Measurements from ENCODE around the gene CNST.
A peak's percentile ranks its signal among the peaks of the same experiment; 100 is the strongest.

Gene CNST

GRCh38 chr1:246703581-246703980 is 137.3 kb downstream of the CNST start:
- Histone ChIP-seq H2BK120ac (ENCODE audit: low read depth, low read length) (no peak overlapping the region), H2BK5ac (ENCODE audit: low read depth, low read length, poor library complexity, severe bottlenecking) (no peak overlapping the region), H2BK15ac (ENCODE audit: low read depth, poor library complexity, severe bottlenecking) (no peak overlapping the region), H2AK5ac (ENCODE audit: low read length, severe bottlenecking) (no peak overlapping the region), H3K9me3 (ENCODE audit: control insufficient read depth, low read length) (no peaks in the 10 kb centered on the region), H3K27ac (ENCODE audit: low read length, poor library complexity, severe bottlenecking) (no peak overlapping the region), H3K4me2 (ENCODE audit: low read length, poor library complexity, severe bottlenecking) (no peak overlapping the region), H3K27me3 (ENCODE audit: control insufficient read depth in 1 of 2, insufficient read depth in 1 of 2, low read length in 2 of 2) (no peaks in the 10 kb centered on the region), H3K14ac (ENCODE audit: low read length in 2 of 2) (no peak overlapping the region), H4K91ac (ENCODE audit: low read length) (no peak overlapping the region), H3K18ac (ENCODE audit: low read depth in 1 of 2, low read length in 2 of 2) (no peak overlapping the region), H3K4ac (ENCODE audit: low read depth in 1 of 2, low read length in 2 of 2) (no peak overlapping the region), H3K23ac (ENCODE audit: low read length in 2 of 2) (no peak overlapping the region), H3K4me3 (ENCODE audit: insufficient read depth in 1 of 2, low read depth in 1 of 2, low read length in 2 of 2) (no peak overlapping the region), H3K79me1 (replicated peaks; ENCODE audit: low read length, poor library complexity, severe bottlenecking) (no peaks in the 10 kb centered on the region), H2BK12ac (ENCODE audit: low read length in 2 of 2) (no peak overlapping the region), H3K9ac (ENCODE audit: low read length) (no peak overlapping the region), H3K4me1 (ENCODE audit: control insufficient read depth, insufficient read depth, low read depth, low read length) (peaks cover 3% of the 10 kb centered on the region), H3K36me3 (ENCODE audit: control insufficient read depth in 1 of 2, insufficient read depth in 2 of 2, low read depth in 1 of 2, low read length in 2 of 2) (no peaks in the 10 kb centered on the region), H2AFZ (ENCODE audit: low read depth, low read length) (no peak overlapping the region), H4K8ac (ENCODE audit: low read length) (no peak overlapping the region)
- DNase-seq: no peak
- 83% methylated on average over 8 of the region's 8 CpGs for WGBS

- no peaks in the 10 kb centered on the region for H3K79me1 ChIP-seq (replicated peaks; ENCODE audit: low read length, poor library complexity, severe bottlenecking)
Observed at GRCh38 chr1:246705368-246705767, 139.1 kb downstream of the CNST start.

GRCh38 chr1:246708166-246708565 is 141.9 kb downstream of the CNST start:
- no peaks in the 10 kb centered on the region for H3K36me3 ChIP-seq (ENCODE audit: control insufficient read depth in 1 of 2, insufficient read depth in 2 of 2, low read depth in 1 of 2, low read length in 2 of 2)
- H3K4ac ChIP-seq (ENCODE audit: low read depth in 1 of 2, low read length in 2 of 2): no peak overlapping the region
- WGBS: 97% methylated on average over 4 of the region's 6 CpGs
- no peak overlapping the region for H2AFZ ChIP-seq (ENCODE audit: low read depth, low read length)
- H2BK12ac ChIP-seq (ENCODE audit: low read length in 2 of 2): no peak overlapping the region
- DNase-seq: no peak
- no peak overlapping the region for H3K4me2 ChIP-seq (ENCODE audit: low read length, poor library complexity, severe bottlenecking)
- no peak overlapping the region for H3K4me3 ChIP-seq (ENCODE audit: insufficient read depth in 1 of 2, low read depth in 1 of 2, low read length in 2 of 2)
- no peak overlapping the region for H3K9ac ChIP-seq (ENCODE audit: low read length)
- H2BK120ac ChIP-seq (ENCODE audit: low read depth, low read length): no peak overlapping the region
- no peaks in the 10 kb centered on the region for H3K79me1 ChIP-seq (replicated peaks; ENCODE audit: low read length, poor library complexity, severe bottlenecking)
- H4K8ac ChIP-seq (ENCODE audit: low read length): no peak overlapping the region
- H3K18ac ChIP-seq (ENCODE audit: low read depth in 1 of 2, low read length in 2 of 2): no peak overlapping the region
- H2AK5ac ChIP-seq (ENCODE audit: low read length, severe bottlenecking): no peak overlapping the region
- no peak overlapping the region for H4K91ac ChIP-seq (ENCODE audit: low read length)
- no peaks in the 10 kb centered on the region for H3K9me3 ChIP-seq (ENCODE audit: control insufficient read depth, low read length)
- H3K23ac ChIP-seq (ENCODE audit: low read length in 2 of 2): no peak overlapping the region
- no peak overlapping the region for H2BK15ac ChIP-seq (ENCODE audit: low read depth, poor library complexity, severe bottlenecking)
- peaks cover 2% of the 10 kb centered on the region for H3K4me1 ChIP-seq (ENCODE audit: control insufficient read depth, insufficient read depth, low read depth, low read length)
- no peak overlapping the region for H2BK5ac ChIP-seq (ENCODE audit: low read depth, low read length, poor library complexity, severe bottlenecking)
- H3K27me3 ChIP-seq (ENCODE audit: control insufficient read depth in 1 of 2, insufficient read depth in 1 of 2, low read length in 2 of 2): peaks cover 0 to 4% of the 10 kb centered on the region in 2 experiments
- no peak overlapping the region for H3K14ac ChIP-seq (ENCODE audit: low read length in 2 of 2)
- H3K27ac ChIP-seq (ENCODE audit: low read length, poor library complexity, severe bottlenecking): no peak overlapping the region

More at GRCh38 chr1:246705368-246705767, 139.1 kb downstream of the CNST start:
- no peak overlapping the region for H2BK120ac ChIP-seq (ENCODE audit: low read depth, low read length)
- H2BK5ac ChIP-seq (ENCODE audit: low read depth, low read length, poor library complexity, severe bottlenecking): no peak overlapping the region
- no peak overlapping the region for H3K4me2 ChIP-seq (ENCODE audit: low read length, poor library complexity, severe bottlenecking)
- no peaks in the 10 kb centered on the region for H3K9me3 ChIP-seq (ENCODE audit: control insufficient read depth, low read length)
- WGBS: no CpG with 5 or more reads among the region's 3 CpGs
- peak; percentile 91 for DNase-seq
- H2BK12ac ChIP-seq (ENCODE audit: low read length in 2 of 2): no peak overlapping the region
- H2AK5ac ChIP-seq (ENCODE audit: low read length, severe bottlenecking): no peak overlapping the region
- H3K4me1 ChIP-seq (ENCODE audit: control insufficient read depth, insufficient read depth, low read depth, low read length): peaks cover 2% of the 10 kb centered on the region
- no peak overlapping the region for H4K8ac ChIP-seq (ENCODE audit: low read length)
- no peak overlapping the region for H3K4ac ChIP-seq (ENCODE audit: low read depth in 1 of 2, low read length in 2 of 2)
- H2AFZ ChIP-seq (ENCODE audit: low read depth, low read length): no peak overlapping the region
- no peak overlapping the region for H3K23ac ChIP-seq (ENCODE audit: low read length in 2 of 2)
- no peaks in the 10 kb centered on the region for H3K27me3 ChIP-seq (ENCODE audit: control insufficient read depth in 1 of 2, insufficient read depth in 1 of 2, low read length in 2 of 2)
- no peak overlapping the region for H3K18ac ChIP-seq (ENCODE audit: low read depth in 1 of 2, low read length in 2 of 2)
- H2BK15ac ChIP-seq (ENCODE audit: low read depth, poor library complexity, severe bottlenecking): no peak overlapping the region
- peak overlapping the region; percentile 80 for H3K9ac ChIP-seq (ENCODE audit: low read length)
- H3K36me3 ChIP-seq (ENCODE audit: control insufficient read depth in 1 of 2, insufficient read depth in 2 of 2, low read depth in 1 of 2, low read length in 2 of 2): no peaks in the 10 kb centered on the region
- peak overlapping the region; percentile 86 for H3K27ac ChIP-seq (ENCODE audit: low read length, poor library complexity, severe bottlenecking)
- H3K4me3 ChIP-seq (ENCODE audit: insufficient read depth in 1 of 2, low read depth in 1 of 2, low read length in 2 of 2): no peak overlapping the region
- H4K91ac ChIP-seq (ENCODE audit: low read length): no peak overlapping the region
- no peak overlapping the region for H3K14ac ChIP-seq (ENCODE audit: low read length in 2 of 2)

GRCh38 chr1:246709196-246709595 is 142.9 kb downstream of the CNST start:
- H3K18ac ChIP-seq (ENCODE audit: low read depth in 1 of 2, low read length in 2 of 2): no peak overlapping the region

More at GRCh38 chr1:246709196-246709595, 142.9 kb downstream of the CNST start:
- no peak overlapping the region for H2BK15ac ChIP-seq (ENCODE audit: low read depth, poor library complexity, severe bottlenecking)
- no peak overlapping the region for H2BK120ac ChIP-seq (ENCODE audit: low read depth, low read length)
- no peak overlapping the region for H2BK12ac ChIP-seq (ENCODE audit: low read length in 2 of 2)
- peaks cover 2% of the 10 kb centered on the region for H3K4me1 ChIP-seq (ENCODE audit: control insufficient read depth, insufficient read depth, low read depth, low read length)
- H2AK5ac ChIP-seq (ENCODE audit: low read length, severe bottlenecking): no peak overlapping the region
- no peak overlapping the region for H3K4me2 ChIP-seq (ENCODE audit: low read length, poor library complexity, severe bottlenecking)
- H3K4ac ChIP-seq (ENCODE audit: low read depth in 1 of 2, low read length in 2 of 2): no peak overlapping the region
- no peak overlapping the region for H4K91ac ChIP-seq (ENCODE audit: low read length)
- no peak overlapping the region for H2BK5ac ChIP-seq (ENCODE audit: low read depth, low read length, poor library complexity, severe bottlenecking)
- no peaks in the 10 kb centered on the region for H3K36me3 ChIP-seq (ENCODE audit: control insufficient read depth in 1 of 2, insufficient read depth in 2 of 2, low read depth in 1 of 2, low read length in 2 of 2)
- H3K9me3 ChIP-seq (ENCODE audit: control insufficient read depth, low read length): no peaks in the 10 kb centered on the region
- no peak overlapping the region for H3K9ac ChIP-seq (ENCODE audit: low read length)
- H3K27ac ChIP-seq (ENCODE audit: low read length, poor library complexity, severe bottlenecking): no peak overlapping the region
- H3K4me3 ChIP-seq (ENCODE audit: insufficient read depth in 1 of 2, low read depth in 1 of 2, low read length in 2 of 2): no peak overlapping the region
- H3K23ac ChIP-seq (ENCODE audit: low read length in 2 of 2): no peak overlapping the region
- H3K79me1 ChIP-seq (replicated peaks; ENCODE audit: low read length, poor library complexity, severe bottlenecking): no peaks in the 10 kb centered on the region
- no peak for DNase-seq
- 90% methylated on average over 4 of the region's 4 CpGs for WGBS
- H3K27me3 ChIP-seq (ENCODE audit: control insufficient read depth in 1 of 2, insufficient read depth in 1 of 2, low read length in 2 of 2): peaks cover 6 to 7% of the 10 kb centered on the region in 2 experiments
- no peak overlapping the region for H2AFZ ChIP-seq (ENCODE audit: low read depth, low read length)
- no peak overlapping the region for H3K14ac ChIP-seq (ENCODE audit: low read length in 2 of 2)
- no peak overlapping the region for H4K8ac ChIP-seq (ENCODE audit: low read length)
